Body of pancreas (tissue), 4 donors: Measurements from ENCODE around the gene MRPL41. TPM values are rescaled to one million over a fixed set of nuclear protein-coding genes. Genes with fewer than 3 reads are reported as not detected.
"Not testable (repeated sequence)": the region's sequence is repeated elsewhere in the genome, so short reads cannot be mapped to it uniquely, and the experiment has no call there.

Experiments
- ATAC-seq: fragments of 150-250 bp; one replicate; pipeline ENCODE4 v1.9.1; 2016
- DNase-seq, 4 donors: peaks; one replicate each; pipeline ENCODE4 v3.0.0-alpha.2; 2019
- H3K27ac ChIP-seq, 4 donors: fragments of 200-600 bp; sonication (generic); 1 replicate in 3 of 4; 2 replicates in 1 of 4; pipeline versions ENCODE4 v1.5.1 to v1.6.1; 2016 to 2019; ENCODE audit warnings: mild to moderate bottlenecking in 1 of 4, mixed read lengths in 1 of 4, moderate library complexity in 1 of 4
- H3K27me3 ChIP-seq, 2 donors: fragments of 200-600 bp; sonication (generic); one replicate each; pipeline ENCODE4 v1.6.0; 2016; ENCODE audit warnings: mild to moderate bottlenecking in 1 of 2
- H3K36me3 ChIP-seq, 2 donors: fragments of 200-600 bp; sonication (generic); replicated peaks in 1 of 2; 2 replicates each; pipeline ENCODE4 v1.5.1; 2016; ENCODE audit warnings: low read depth in 2 of 2; ENCODE audit not compliant: insufficient read depth in 1 of 2
- H3K4me1 ChIP-seq: fragments of 200-600 bp; sonication (generic); one replicate; pipeline ENCODE4 v1.6.0; 2016
- H3K4me3 ChIP-seq, 2 donors: fragments of 200-600 bp; sonication (generic); 1 replicate in 1 of 2; 2 replicates in 1 of 2; pipeline ENCODE4 v1.5.1; 2016 to 2019
- H3K9me3 ChIP-seq, 3 donors: fragments of 200-600 bp; sonication (generic); 1 replicate in 2 of 3; 2 replicates in 1 of 3; pipeline ENCODE4 v1.5.1; 2016
- POLR2A ChIP-seq, 3 donors: fragments of 450-650 bp; IDR thresholded peaks; one replicate each; pipeline ENCODE4 v1.6.1; 2016; ENCODE audit warnings: antibody characterized with exemption in 3 of 3, mild to moderate bottlenecking in 2 of 3
- WGBS, 2 donors: methylation state at CpG; one replicate each; pipeline ENCODE4 v1.1.5; 2017; 5-methylcytosine and 5-hydroxymethylcytosine counted together
- intact Hi-C: fragments of 100-400 bp; cut with DNase I; formaldehyde crosslinking; loops from one replicate; pipeline ENCODE4 v1.15.1; 2023
- total RNA-seq, 2 donors: library from RNA; depleted of rRNA; stranded (reverse); fragments of >200 nt; gene quantifications; one replicate each; pipeline ENCODE4 v1.1.0, GENCODE V29; 2016
- TF ChIP-seq, protein P1 (sequence below), 7 experiments: fragments of 450-650 bp in 4 of 7; fragments of 200-600 bp in 3 of 7; sonication (generic) in 3 of 7; IDR thresholded peaks; one replicate each; pipeline ENCODE4 v1.5.1; 2016 to 2019; ENCODE audit warnings: antibody characterized with exemption in 7 of 7

MRPL41 gene
- total RNA-seq, 2 donors from 2014 or later, result 32.9 to 37.2 TPM

DNA sequence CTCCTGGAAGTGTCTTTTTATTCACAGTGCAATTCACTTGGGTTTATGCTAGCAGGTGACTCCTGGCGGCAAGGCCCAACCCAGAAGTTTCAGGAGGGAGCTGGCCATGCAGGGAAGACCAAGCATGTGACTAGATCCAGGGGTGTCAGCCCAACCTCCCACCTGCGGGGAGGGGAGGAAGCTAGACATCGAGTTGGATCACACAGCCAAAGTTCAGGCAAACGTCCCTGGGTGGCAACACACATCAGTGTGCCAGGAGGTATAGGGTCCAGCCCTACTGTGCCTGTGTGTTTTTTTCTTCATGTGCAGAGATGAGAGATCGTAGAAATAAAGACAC is 26.7 kb upstream of the MRPL41 start:
- ATAC-seq (no peak), DNase-seq (no peak)
- TF ChIP-seq, protein P1, sequence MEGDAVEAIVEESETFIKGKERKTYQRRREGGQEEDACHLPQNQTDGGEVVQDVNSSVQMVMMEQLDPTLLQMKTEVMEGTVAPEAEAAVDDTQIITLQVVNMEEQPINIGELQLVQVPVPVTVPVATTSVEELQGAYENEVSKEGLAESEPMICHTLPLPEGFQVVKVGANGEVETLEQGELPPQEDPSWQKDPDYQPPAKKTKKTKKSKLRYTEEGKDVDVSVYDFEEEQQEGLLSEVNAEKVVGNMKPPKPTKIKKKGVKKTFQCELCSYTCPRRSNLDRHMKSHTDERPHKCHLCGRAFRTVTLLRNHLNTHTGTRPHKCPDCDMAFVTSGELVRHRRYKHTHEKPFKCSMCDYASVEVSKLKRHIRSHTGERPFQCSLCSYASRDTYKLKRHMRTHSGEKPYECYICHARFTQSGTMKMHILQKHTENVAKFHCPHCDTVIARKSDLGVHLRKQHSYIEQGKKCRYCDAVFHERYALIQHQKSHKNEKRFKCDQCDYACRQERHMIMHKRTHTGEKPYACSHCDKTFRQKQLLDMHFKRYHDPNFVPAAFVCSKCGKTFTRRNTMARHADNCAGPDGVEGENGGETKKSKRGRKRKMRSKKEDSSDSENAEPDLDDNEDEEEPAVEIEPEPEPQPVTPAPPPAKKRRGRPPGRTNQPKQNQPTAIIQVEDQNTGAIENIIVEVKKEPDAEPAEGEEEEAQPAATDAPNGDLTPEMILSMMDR (IDR thresholded peaks at IDR 0.05), result no peak
- TF ChIP-seq POLR2A (IDR thresholded peaks at IDR 0.05), result no peak
- no peaks in the 10 kb centered on the region for H3K27me3 ChIP-seq
- intact Hi-C loops, result loop anchor here (10.0 kb wide), 1 partner anchor 240 kb away; no protein-coding TSS in a partner anchor
- H3K9me3 ChIP-seq, result no peaks in the 10 kb centered on the region
- H3K27ac ChIP-seq, result no peak overlapping the region
- no peak overlapping the region for H3K4me3 ChIP-seq
- no peaks in the 10 kb centered on the region for H3K36me3 ChIP-seq
- WGBS, 2 donors, result 73 to 79% methylated on average over 2 to 5 of the region's 5 CpGs
- H3K4me1 ChIP-seq, result peaks cover 17% of the 10 kb centered on the region

DNA sequence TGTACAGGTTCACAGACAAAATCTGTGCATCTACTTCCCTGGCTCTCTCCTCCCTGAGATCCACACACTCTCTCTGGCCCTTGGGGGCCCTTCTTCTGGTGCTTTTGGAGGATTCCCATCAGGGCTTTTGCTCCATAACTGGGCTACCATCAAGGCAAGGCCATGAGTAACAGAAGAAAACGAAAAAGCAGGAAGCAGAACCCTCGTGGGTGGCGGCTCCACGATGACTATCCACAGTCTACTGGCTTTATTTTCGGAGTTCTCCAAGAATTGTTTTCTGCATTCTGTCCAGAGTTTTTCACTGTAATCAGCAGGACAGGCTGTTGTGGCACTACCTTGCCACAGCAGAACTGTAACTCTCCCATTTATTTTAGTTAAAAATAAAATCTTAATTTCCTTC is 21.3 kb upstream of the MRPL41 start:
- H3K27me3 ChIP-seq, result no peaks in the 10 kb centered on the region
- H3K27ac ChIP-seq, result no peak overlapping the region
- no peaks in the 10 kb centered on the region for H3K36me3 ChIP-seq
- 71 to 79% methylated on average over 5 of the region's 5 CpGs for WGBS, 2 donors
- H3K4me3 ChIP-seq, result no peak overlapping the region
- intact Hi-C loops, result no loop called here
- DNase-seq (no peak), ATAC-seq (no peak)
- peaks cover 11% of the 10 kb centered on the region for H3K4me1 ChIP-seq
- no peaks in the 10 kb centered on the region for H3K9me3 ChIP-seq
- TF ChIP-seq, protein P1 (IDR thresholded peaks at IDR 0.05), result no peak
- TF ChIP-seq POLR2A (IDR thresholded peaks at IDR 0.05), result no peak

DNA sequence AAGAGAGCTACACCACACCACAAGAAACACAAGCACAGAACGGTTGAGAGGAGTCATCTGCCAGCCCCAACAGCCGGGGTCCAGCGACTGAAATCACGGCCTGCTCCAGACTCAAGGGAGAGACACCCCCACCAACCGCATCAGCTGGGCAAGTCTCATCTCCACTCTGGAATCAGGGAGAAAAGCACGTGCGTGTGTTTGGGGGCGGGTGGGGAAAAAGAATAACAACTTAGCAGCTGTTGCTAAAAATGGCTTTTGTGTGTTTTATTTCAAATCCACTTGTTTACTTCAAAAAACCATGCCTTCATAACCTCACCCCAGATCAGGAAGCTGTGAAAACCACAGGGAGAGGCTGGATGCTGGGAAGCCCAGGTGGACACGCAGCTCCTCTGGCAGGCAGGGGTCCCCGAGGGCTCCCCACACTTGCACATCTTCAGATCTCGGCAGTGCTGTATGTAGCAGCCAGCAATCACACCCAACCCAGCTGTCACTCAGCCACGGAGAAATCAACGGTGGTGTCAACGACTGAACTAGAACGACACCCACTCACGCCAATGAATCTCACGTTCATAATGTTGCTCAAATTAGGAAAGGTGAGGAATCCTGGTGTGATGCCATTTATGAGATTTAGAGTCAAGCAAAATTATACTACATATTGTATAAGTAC is 20.4 kb upstream of the MRPL41 start:
- Histone ChIP-seq H3K27ac (no peak overlapping the region), H3K9me3 (no peaks in the 10 kb centered on the region), H3K27me3 (no peaks in the 10 kb centered on the region), H3K4me3 (no peak overlapping the region), H3K36me3 (no peaks in the 10 kb centered on the region), H3K4me1 (peaks cover 13% of the 10 kb centered on the region)
- ATAC-seq (no peak), DNase-seq (no peak)
- intact Hi-C loops, result no loop called here
- WGBS, 2 donors, result 77 to 79% methylated on average over 14 to 17 of the region's 17 CpGs
- no peak for TF ChIP-seq POLR2A (IDR thresholded peaks at IDR 0.05)
- TF ChIP-seq, protein P1 (IDR thresholded peaks at IDR 0.05), result no peak

DNA sequence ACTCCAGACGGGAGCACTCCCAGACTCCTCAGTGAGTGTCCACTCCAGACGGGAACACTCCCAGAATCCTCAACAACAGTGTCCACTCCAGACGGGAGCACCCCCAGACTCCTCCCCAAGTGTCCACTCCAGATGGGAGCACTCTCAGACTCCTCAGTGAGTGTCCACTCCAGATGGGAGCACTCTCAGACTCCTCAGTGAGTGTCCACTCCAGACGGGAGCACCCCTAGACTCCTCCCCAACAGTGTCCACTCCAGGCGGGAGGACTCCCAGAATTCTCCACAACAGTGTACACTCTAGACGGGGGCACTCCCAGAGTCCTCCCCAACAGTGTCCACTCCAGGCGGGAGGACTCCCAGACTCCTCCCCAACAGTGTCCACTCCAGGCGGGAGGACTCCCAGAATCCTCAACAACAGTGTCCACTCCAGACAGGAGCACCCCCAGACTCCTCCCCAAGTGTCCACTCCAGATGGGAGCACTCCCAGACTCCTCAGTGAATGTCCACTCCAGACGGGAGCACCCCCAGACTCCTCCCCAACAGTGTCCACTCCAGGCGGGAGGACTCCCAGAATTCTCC is 18.7 kb upstream of the MRPL41 start:
- H3K27ac ChIP-seq, ATAC-seq, H3K27me3 ChIP-seq, DNase-seq, H3K9me3 ChIP-seq, H3K4me3 ChIP-seq, intact Hi-C loops, H3K36me3 ChIP-seq: not testable (repeated sequence)
- WGBS, 2 donors, result 78 to 95% methylated on average over 4 to 10 of the region's 10 CpGs
- H3K4me1 ChIP-seq, result peaks cover 13% of the 10 kb centered on the region

DNA sequence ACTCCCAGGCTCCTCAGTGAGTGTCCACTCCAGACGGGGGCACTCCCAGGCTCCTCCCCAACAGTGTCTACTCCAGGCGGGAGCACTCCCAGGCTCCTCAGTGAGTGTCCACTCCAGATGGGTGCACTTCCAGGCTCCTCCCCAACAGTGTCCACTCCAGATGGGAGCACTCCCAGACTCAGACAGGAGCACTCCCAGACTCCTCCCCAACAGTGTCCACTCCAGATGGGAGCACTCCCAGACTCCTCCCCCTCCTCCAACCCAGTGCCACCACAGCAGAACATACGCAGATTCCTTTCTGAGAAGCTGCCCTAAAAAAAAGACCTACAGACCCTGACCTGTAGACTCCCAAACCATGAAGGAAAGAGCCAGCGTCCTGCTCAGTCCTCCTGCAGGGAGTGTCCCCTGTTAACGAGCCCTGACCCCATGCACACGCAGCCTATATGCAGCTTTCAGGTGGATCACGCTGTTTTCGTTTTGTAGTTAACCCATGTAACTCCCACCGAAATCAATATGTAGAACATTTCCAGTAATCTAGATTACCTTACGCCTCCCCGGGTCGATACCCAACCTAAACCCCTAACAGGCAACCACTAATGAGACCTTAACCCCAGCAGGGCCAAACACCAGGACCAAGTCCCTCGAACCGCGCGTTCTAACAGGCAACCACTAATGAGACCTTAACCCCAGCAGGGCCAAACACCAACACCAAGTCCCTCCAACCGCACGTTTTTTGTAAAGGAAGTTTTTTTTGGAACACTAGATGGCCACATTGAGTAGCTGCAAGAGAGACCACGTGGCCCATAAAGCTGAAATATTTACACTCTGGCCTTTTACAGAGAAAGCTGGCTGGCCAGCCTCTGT is 17.2 kb upstream of the MRPL41 start:
- Histone ChIP-seq H3K27ac (peak overlapping the region in 3 of 4 donors; percentile 22 to 65 (median 43)), H3K4me3 (no peak overlapping the region)

More for the DNA sequence above, 17.2 kb upstream of the MRPL41 start:
- intact Hi-C loops, result no loop called here
- Histone ChIP-seq H3K36me3 (no peaks in the 10 kb centered on the region), H3K4me1 (peaks cover 13% of the 10 kb centered on the region), H3K27me3 (no peaks in the 10 kb centered on the region), H3K9me3 (no peaks in the 10 kb centered on the region)
- peak; percentile 61 to 81 (median 76) for DNase-seq
- ATAC-seq, result peak; percentile 95
- TF ChIP-seq, protein P1 (IDR thresholded peaks at IDR 0.05), result peak; percentile 53 to 88 (median 80)
- TF ChIP-seq POLR2A (IDR thresholded peaks at IDR 0.05), result no peak
- WGBS, 2 donors, result 14 to 20% methylated on average over 18 to 19 of the region's 19 CpGs
